HUES48 (cell line): ENCODE results near the gene AGPAT4.

Source experiments
- H3K27ac ChIP-seq: one replicate; pipeline ENCODE4 v1.7.0; 2013; ENCODE audit warnings: low read depth, low read length, inconsistent platforms
- H3K27me3 ChIP-seq: 2 replicates; pipeline ENCODE4 v1.6.1; 2013; ENCODE audit warnings: mild to moderate bottlenecking, low read length; ENCODE audit not compliant: control insufficient read depth, insufficient read depth
- H3K36me3 ChIP-seq: 2 replicates; pipeline ENCODE4 v1.6.1; 2013; ENCODE audit warnings: low read length; ENCODE audit not compliant: control insufficient read depth, insufficient read depth
- H3K4me1 ChIP-seq: 2 replicates; pipeline ENCODE4 v1.6.1; 2013; ENCODE audit warnings: mild to moderate bottlenecking, low read length; ENCODE audit not compliant: control insufficient read depth, insufficient read depth
- H3K4me3 ChIP-seq: 2 replicates; pipeline ENCODE4 v1.5.1; 2013; ENCODE audit warnings: mild to moderate bottlenecking, low read depth, low read length
- H3K9ac ChIP-seq: 2 replicates; pipeline ENCODE4 v1.6.1; 2013; ENCODE audit warnings: mild to moderate bottlenecking, low read depth, low read length, moderate library complexity
- H3K9me3 ChIP-seq: 2 replicates; pipeline ENCODE4 v1.6.1; 2013; ENCODE audit warnings: low read length; ENCODE audit not compliant: control insufficient read depth, insufficient read depth

AGPAT4 gene

GRCh38 chr6:161137320-161137719 lies 136.5 kb downstream of the AGPAT4 start:
- Histone ChIP-seq H3K9ac (no peak overlapping the region), H3K27ac (no peak overlapping the region), H3K9me3 (no peaks in the 10 kb centered on the region), H3K4me3 (no peak overlapping the region), H3K36me3 (peaks cover 42% of the 10 kb centered on the region), H3K4me1 (no peaks in the 10 kb centered on the region), H3K27me3 (no peaks in the 10 kb centered on the region)

GRCh38 chr6:161136655-161137054 lies 137.2 kb downstream of the AGPAT4 start:
- Histone ChIP-seq H3K27ac (no peak overlapping the region), H3K9me3 (no peaks in the 10 kb centered on the region), H3K36me3 (peaks cover 42% of the 10 kb centered on the region), H3K4me1 (no peaks in the 10 kb centered on the region), H3K9ac (no peak overlapping the region), H3K4me3 (no peak overlapping the region), H3K27me3 (no peaks in the 10 kb centered on the region)

- Histone ChIP-seq H3K36me3 (peaks cover 42% of the 10 kb centered on the region), H3K4me1 (no peaks in the 10 kb centered on the region), H3K27me3 (no peaks in the 10 kb centered on the region), H3K4me3 (no peak overlapping the region), H3K27ac (no peak overlapping the region), H3K9ac (no peak overlapping the region), H3K9me3 (no peaks in the 10 kb centered on the region)
These were observed 137.9 kb downstream of the AGPAT4 start for GRCh38 chr6:161135695-161136591.

- H3K9me3 ChIP-seq, result no peaks in the 10 kb centered on the region
- H3K9ac ChIP-seq, result no peak overlapping the region
- peaks cover 42% of the 10 kb centered on the region for H3K36me3 ChIP-seq
- H3K4me3 ChIP-seq, result no peak overlapping the region
- no peak overlapping the region for H3K27ac ChIP-seq
- no peaks in the 10 kb centered on the region for H3K4me1 ChIP-seq
- no peaks in the 10 kb centered on the region for H3K27me3 ChIP-seq
These were observed 139.1 kb downstream of the AGPAT4 start for GRCh38 chr6:161134550-161135298.

GRCh38 chr6:161133963-161134362 lies 139.9 kb downstream of the AGPAT4 start:
- Histone ChIP-seq H3K4me1 (no peaks in the 10 kb centered on the region), H3K36me3 (peaks cover 44% of the 10 kb centered on the region), H3K27me3 (no peaks in the 10 kb centered on the region), H3K4me3 (no peak overlapping the region), H3K27ac (no peak overlapping the region), H3K9ac (no peak overlapping the region), H3K9me3 (no peaks in the 10 kb centered on the region)

- no peak overlapping the region for H3K27ac ChIP-seq
- peaks cover 7% of the 10 kb centered on the region; the same call in 1 of the 2 replicates for H3K9me3 ChIP-seq
- H3K27me3 ChIP-seq, result no peaks in the 10 kb centered on the region
- H3K9ac ChIP-seq, result no peak overlapping the region
- no peaks in the 10 kb centered on the region for H3K4me1 ChIP-seq
- peaks cover 41% of the 10 kb centered on the region for H3K36me3 ChIP-seq
- no peak overlapping the region for H3K4me3 ChIP-seq
These were observed 141.5 kb downstream of the AGPAT4 start for GRCh38 chr6:161132384-161132783.

- Histone ChIP-seq H3K4me1 (no peaks in the 10 kb centered on the region), H3K27ac (no peak overlapping the region), H3K9me3 (peaks cover 13% of the 10 kb centered on the region), H3K4me3 (no peak overlapping the region), H3K9ac (no peak overlapping the region), H3K36me3 (peaks cover 46% of the 10 kb centered on the region), H3K27me3 (no peaks in the 10 kb centered on the region)
These were observed 142.7 kb downstream of the AGPAT4 start for GRCh38 chr6:161130967-161131766.

GRCh38 chr6:161130541-161130940 lies 143.3 kb downstream of the AGPAT4 start:
- no peaks in the 10 kb centered on the region for H3K4me1 ChIP-seq
- no peak overlapping the region for H3K27ac ChIP-seq
- peaks cover 13% of the 10 kb centered on the region for H3K9me3 ChIP-seq
- H3K9ac ChIP-seq, result no peak overlapping the region
- H3K27me3 ChIP-seq, result no peaks in the 10 kb centered on the region
- no peak overlapping the region for H3K4me3 ChIP-seq
- H3K36me3 ChIP-seq, result peaks cover 41% of the 10 kb centered on the region

- no peak overlapping the region for H3K27ac ChIP-seq
- no peak overlapping the region for H3K9ac ChIP-seq
- H3K4me1 ChIP-seq, result no peaks in the 10 kb centered on the region
- peaks cover 13% of the 10 kb centered on the region for H3K9me3 ChIP-seq
- no peaks in the 10 kb centered on the region for H3K27me3 ChIP-seq
- no peak overlapping the region for H3K4me3 ChIP-seq
- peaks cover 30% of the 10 kb centered on the region for H3K36me3 ChIP-seq
These were observed 145.1 kb downstream of the AGPAT4 start for GRCh38 chr6:161128680-161129196.

- Histone ChIP-seq H3K27ac (no peak overlapping the region), H3K4me1 (no peaks in the 10 kb centered on the region), H3K4me3 (no peak overlapping the region)
These were observed 145.6 kb downstream of the AGPAT4 start for GRCh38 chr6:161128230-161128629.

More at GRCh38 chr6:161128230-161128629, 145.6 kb downstream of the AGPAT4 start:
- Histone ChIP-seq H3K27me3 (no peaks in the 10 kb centered on the region), H3K36me3 (peaks cover 28% of the 10 kb centered on the region), H3K9ac (no peak overlapping the region), H3K9me3 (peaks cover 15% of the 10 kb centered on the region)
